Measurements from ENCODE around the gene MYH7.

Gene MYH7

GRCh38 chr14:23411563-23412525 is 23.6 kb downstream of the MYH7 start:
- DNase-seq (ENCODE audit: low read depth), result no peak
- TF ChIP-seq, protein P1, sequence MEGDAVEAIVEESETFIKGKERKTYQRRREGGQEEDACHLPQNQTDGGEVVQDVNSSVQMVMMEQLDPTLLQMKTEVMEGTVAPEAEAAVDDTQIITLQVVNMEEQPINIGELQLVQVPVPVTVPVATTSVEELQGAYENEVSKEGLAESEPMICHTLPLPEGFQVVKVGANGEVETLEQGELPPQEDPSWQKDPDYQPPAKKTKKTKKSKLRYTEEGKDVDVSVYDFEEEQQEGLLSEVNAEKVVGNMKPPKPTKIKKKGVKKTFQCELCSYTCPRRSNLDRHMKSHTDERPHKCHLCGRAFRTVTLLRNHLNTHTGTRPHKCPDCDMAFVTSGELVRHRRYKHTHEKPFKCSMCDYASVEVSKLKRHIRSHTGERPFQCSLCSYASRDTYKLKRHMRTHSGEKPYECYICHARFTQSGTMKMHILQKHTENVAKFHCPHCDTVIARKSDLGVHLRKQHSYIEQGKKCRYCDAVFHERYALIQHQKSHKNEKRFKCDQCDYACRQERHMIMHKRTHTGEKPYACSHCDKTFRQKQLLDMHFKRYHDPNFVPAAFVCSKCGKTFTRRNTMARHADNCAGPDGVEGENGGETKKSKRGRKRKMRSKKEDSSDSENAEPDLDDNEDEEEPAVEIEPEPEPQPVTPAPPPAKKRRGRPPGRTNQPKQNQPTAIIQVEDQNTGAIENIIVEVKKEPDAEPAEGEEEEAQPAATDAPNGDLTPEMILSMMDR (IDR thresholded peaks at IDR 0.05; ENCODE audit: low read length, missing control alignments), result no peak

GRCh38 chr14:23409966-23410635 is 25.4 kb downstream of the MYH7 start:
- TF ChIP-seq, protein P1 (IDR thresholded peaks at IDR 0.05; ENCODE audit: low read length, missing control alignments), result no peak
- H3K4me3 ChIP-seq (replicated peaks; ENCODE audit: low read depth, low read length), result no peak overlapping the region
- no peak for DNase-seq (ENCODE audit: low read depth)

More at GRCh38 chr14:23411563-23412525, 23.6 kb downstream of the MYH7 start:
- H3K4me3 ChIP-seq (replicated peaks; ENCODE audit: low read depth, low read length), result no peak overlapping the region

DNA sequence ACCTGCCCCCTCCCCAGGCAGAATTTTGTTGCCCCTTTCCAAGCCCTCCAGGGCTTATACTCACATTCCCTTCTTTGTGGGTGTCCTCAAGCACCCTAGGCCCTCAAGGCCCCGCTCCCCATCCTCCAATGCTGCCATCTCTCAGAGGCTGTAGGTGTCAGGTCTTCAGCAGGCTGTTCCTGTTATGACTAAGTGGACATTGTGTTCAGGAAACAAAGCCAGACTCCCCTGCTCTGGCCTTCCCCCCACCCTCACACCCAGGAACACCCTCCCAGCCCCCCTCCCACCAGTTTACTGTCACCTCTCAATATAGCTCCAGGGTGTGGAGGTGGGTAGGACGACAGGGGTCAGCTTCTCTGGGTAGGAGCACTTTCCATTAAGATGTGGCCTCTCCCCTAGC is 26.0 kb downstream of the MYH7 start:
- DNase-seq (ENCODE audit: low read depth), result no peak
- TF ChIP-seq, protein P1 (IDR thresholded peaks at IDR 0.05; ENCODE audit: low read length, missing control alignments), result no peak
- H3K4me3 ChIP-seq (replicated peaks; ENCODE audit: low read depth, low read length), result no peak overlapping the region

DNA sequence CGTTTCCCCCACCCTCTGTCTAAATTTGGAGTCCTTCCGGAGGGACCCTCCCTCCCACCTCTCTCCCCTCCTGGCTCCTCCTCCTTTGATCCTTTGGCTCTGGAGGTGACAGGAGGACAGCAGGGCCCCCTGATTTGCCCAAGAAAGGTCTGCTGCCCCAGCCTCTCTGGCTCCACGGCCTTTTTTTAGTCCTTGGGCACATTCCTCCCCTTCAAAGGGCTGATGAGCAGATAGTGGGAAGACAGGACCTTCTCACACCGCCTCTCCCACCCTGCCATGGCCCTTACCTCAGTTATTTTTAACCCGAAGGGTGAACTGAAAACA is 27.2 kb downstream of the MYH7 start:
- H3K4me3 ChIP-seq (replicated peaks; ENCODE audit: low read depth, low read length), result no peak overlapping the region
- no peak for DNase-seq (ENCODE audit: low read depth)
- TF ChIP-seq, protein P1 (IDR thresholded peaks at IDR 0.05; ENCODE audit: low read length, missing control alignments), result no peak

- TF ChIP-seq, protein P1 (IDR thresholded peaks at IDR 0.05; ENCODE audit: low read length, missing control alignments), result no peak
- DNase-seq (ENCODE audit: low read depth), result no peak
- no peak within 1 kb of the TSS for H3K4me3 ChIP-seq (replicated peaks; ENCODE audit: low read depth, low read length)
These were observed 27.7 kb downstream of the MYH7 start, which contains the start of gene MYH6 for GRCh38 chr14:23407516-23408306. Gene MYH6, minus strand, starts transcription at chr14:23408273. Its CDS starts 1,050 bp downstream, at chr14:23407223.

DNA sequence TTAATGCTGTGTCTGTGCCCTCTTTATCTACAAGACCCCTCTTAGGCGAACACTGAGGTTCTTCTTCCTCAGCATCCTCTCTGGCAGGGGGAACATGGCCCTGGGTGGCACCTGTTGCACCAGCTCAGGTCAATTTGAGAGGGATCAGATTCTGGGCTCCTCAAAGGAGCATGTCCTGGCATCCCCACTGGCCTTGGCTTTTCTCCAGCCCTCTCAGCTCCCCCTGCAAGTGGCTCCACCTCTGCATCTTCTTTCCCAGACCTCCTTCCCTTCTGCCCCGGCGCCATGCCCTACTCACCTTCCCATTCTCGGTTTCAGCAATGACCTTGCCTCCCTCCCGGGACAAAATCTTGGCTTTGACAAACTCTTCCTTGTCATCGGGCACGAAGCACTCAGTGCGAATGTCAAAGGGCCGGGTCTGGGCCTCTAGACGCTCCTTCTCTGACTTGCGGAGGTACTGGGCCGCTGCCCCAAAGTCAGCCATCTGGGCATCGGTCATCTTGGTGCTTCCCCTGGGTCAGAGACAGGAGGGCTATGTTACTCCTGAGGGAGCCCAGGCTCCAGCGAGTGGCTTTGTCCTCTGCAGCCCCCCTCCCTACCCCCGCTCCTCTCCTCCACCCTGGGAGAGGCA is 28.6 kb downstream of the MYH7 start:
- no peak for DNase-seq (ENCODE audit: low read depth)
- no peak overlapping the region for H3K4me3 ChIP-seq (replicated peaks; ENCODE audit: low read depth, low read length)
- TF ChIP-seq, protein P1 (IDR thresholded peaks at IDR 0.05; ENCODE audit: low read length, missing control alignments), result no peak
